Measurements from ENCODE around the gene SAMHD1. TPM values are rescaled to one million over a fixed set of nuclear protein-coding genes. Genes with fewer than 3 reads are reported as not detected.
"Not testable (repeated sequence)": the region's sequence is repeated elsewhere in the genome, so short reads cannot be mapped to it uniquely, and the experiment has no call there.

Gene SAMHD1
- total RNA-seq, 1 donor from 2014 or later = 22.0 TPM

- DNase-seq (ENCODE audit: low read depth) = no peak
Measured at GRCh38 chr20:36881331-36881730, 70.2 kb downstream of the SAMHD1 start.

DNA sequence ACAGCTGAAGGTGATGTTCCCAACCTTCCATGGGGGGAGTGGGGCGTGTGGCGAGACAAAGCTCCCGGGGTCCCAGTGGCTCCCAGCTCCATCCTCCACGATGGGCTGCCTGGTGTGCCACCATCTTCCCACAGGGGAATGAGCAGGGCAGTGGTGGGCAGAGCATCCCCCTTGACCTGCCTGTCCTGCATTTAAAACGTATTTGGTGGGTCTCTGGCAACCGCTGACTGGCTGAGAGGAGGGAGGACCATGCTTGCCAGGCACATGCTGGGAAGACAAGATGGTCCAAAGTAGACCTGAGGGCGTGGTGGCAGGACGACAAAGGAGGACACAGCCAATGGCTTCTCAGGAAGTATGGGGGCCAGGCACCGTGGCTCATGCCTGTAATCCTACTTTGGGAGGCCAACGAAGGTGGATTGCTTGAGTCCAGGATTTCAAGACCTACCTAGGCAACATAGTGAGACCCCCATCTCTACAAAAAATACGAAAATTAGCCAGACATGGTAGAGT is 70.7 kb downstream of the SAMHD1 start:
- H3K4me3 ChIP-seq (ENCODE audit: low read depth, low read length) = no peak overlapping the region
- no peak for TF ChIP-seq CTCF (conservative IDR thresholded peaks at IDR 0.05; ENCODE audit: low read depth, low read length)
- DNase-seq (ENCODE audit: low read depth) = no peak

More at GRCh38 chr20:36881331-36881730, 70.2 kb downstream of the SAMHD1 start:
- no peak overlapping the region for H3K4me3 ChIP-seq (ENCODE audit: low read depth, low read length)
- TF ChIP-seq CTCF (conservative IDR thresholded peaks at IDR 0.05; ENCODE audit: low read depth, low read length) = no peak

DNA sequence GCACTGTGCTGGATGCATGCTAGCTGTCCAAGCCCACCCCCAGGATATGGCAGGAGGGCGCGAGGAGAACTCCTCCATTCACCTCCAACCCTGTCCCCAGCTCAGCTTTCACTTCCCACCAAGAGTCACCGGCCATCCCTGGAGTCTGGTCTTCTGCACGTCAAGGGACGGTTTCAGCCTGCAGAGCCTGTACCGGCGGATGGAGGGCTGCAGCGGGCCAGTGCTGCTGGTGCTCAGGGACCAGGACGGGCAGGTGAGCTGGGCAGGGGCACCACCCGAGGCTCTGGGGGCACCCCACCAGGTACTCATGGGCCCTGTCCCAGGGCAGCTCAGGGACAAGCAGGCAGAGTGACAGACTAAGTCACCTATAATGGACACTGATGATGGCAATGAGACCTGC is 72.6 kb downstream of the SAMHD1 start:
- no peak for DNase-seq (ENCODE audit: low read depth)
- H3K4me3 ChIP-seq (ENCODE audit: low read depth, low read length) = no peak overlapping the region
- TF ChIP-seq CTCF (conservative IDR thresholded peaks at IDR 0.05; ENCODE audit: low read depth, low read length) = no peak

- TF ChIP-seq CTCF (conservative IDR thresholded peaks at IDR 0.05; ENCODE audit: low read depth, low read length) = no peak
- no peak overlapping the region for H3K4me3 ChIP-seq (ENCODE audit: low read depth, low read length)
- DNase-seq (ENCODE audit: low read depth) = no peak
Measured at GRCh38 chr20:36876473-36876833, 75.1 kb downstream of the SAMHD1 start.

GRCh38 chr20:36875702-36876472 is 75.6 kb downstream of the SAMHD1 start, which contains the start of gene TLDC2:
TLDC2 (plus strand) TSS chr20:36876138; CDS start chr20:36876175, 37 bp downstream.
- H3K4me3 ChIP-seq (ENCODE audit: low read depth, low read length) = no peak within 1 kb of the TSS
- no peak for TF ChIP-seq CTCF (conservative IDR thresholded peaks at IDR 0.05; ENCODE audit: low read depth, low read length)
- no peak for DNase-seq (ENCODE audit: low read depth)

DNA sequence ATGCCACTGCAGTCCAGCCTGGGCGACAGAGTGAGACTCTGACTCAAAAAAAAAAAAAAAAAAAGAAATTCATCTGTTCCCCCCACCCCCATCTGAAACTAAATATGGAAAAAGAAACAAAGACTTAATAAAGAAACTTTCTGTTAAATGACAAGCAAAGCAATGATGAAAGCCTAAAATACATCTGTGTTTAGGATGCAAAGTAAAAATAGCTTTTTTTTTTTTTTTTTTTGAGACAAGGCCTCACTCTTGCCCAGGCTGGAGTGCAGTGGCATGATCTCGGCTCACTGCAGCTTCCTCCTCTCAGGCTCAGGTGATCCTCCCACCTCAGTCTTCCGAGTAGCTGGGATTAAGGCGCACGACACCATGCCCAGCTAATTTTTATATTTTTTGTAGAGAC is 76.4 kb downstream of the SAMHD1 start:
- not testable (repeated sequence) for H3K4me3 ChIP-seq (ENCODE audit: low read depth, low read length); DNase-seq (ENCODE audit: low read depth)

DNA sequence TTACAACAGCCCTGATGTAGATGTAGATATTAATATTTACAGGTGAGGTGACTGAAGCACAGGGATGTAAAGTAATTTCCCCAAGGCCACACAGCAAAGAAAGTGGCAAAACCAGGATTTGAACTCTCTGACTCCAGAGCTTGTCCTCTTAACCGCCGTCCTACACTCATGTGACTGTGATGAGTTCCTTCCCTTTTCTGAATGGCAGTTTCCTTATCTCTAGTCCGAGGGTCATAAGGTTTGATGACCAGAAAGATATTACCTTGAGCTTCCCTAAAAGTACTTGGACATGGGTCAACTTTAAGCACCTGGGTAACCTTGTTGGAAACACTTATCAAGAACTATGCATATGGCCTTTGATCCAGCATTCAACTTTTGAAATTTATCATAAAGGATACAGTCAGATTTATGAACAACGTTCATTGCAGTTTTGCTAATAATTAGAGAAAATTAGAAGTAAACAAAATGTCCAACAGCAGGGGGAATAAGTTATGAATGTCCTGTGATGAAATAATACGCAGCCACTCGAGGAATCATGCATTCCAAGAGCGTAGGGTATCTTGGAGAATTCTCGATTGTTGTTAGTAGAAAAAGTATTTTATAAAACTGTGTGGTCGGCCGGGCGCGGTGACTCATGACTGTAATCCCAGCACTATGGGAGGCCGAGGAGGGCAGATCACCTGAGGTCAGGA is 77.9 kb downstream of the SAMHD1 start:
- no peak for DNase-seq (ENCODE audit: low read depth)
- TF ChIP-seq CTCF (conservative IDR thresholded peaks at IDR 0.05; ENCODE audit: low read depth, low read length) = no peak
- H3K4me3 ChIP-seq (ENCODE audit: low read depth, low read length) = no peak overlapping the region

Data from epithelial cell of proximal tubule (primary cell).